Tibial artery (tissue), 4 donors: ENCODE results near the gene SBF2.

Source experiments
- DNase-seq, 2 donors: peaks; one replicate each; pipeline ENCODE4 v3.0.0-alpha.2; 2019
- H3K27ac ChIP-seq, 2 donors: fragments of 200-600 bp; sonication (generic) in 1 of 2; 1 replicate in 1 of 2; 2 replicates in 1 of 2; pipeline ENCODE4 v1.5.1; 2018 to 2019; ENCODE audit warnings: mild to moderate bottlenecking in 1 of 2
- H3K27me3 ChIP-seq, 2 donors: fragments of 200-600 bp; sonication (generic) in 1 of 2; one replicate each; pipeline versions ENCODE4 v1.5.1 to v1.6.0; 2016 to 2019
- H3K36me3 ChIP-seq, 3 donors: fragments of 200-600 bp; sonication (generic) in 2 of 3; one replicate each; pipeline ENCODE4 v1.5.1; 2016 to 2019; ENCODE audit warnings: mild to moderate bottlenecking in 2 of 3
- H3K4me1 ChIP-seq, 4 donors: fragments of 200-600 bp; sonication (generic) in 2 of 4; 1 replicate in 3 of 4; 2 replicates in 1 of 4; pipeline ENCODE4 v1.5.1; 2016 to 2019
- H3K4me3 ChIP-seq, 2 donors: fragments of 200-600 bp; sonication (generic) in 1 of 2; 1 replicate in 1 of 2; 2 replicates in 1 of 2; pipeline ENCODE4 v1.5.1; 2018 to 2019; ENCODE audit warnings: mild to moderate bottlenecking in 2 of 2
- H3K9me3 ChIP-seq, 3 donors: fragments of 200-600 bp; sonication (generic) in 1 of 3; one replicate each; pipeline ENCODE4 v1.5.1; 2016 to 2019
- CTCF ChIP-seq, 2 experiments: fragments of 200-600 bp in 1 of 2; fragments of 450-650 bp in 1 of 2; IDR thresholded peaks; one replicate each; pipeline ENCODE4 v1.5.1; 2017 to 2019; ENCODE audit warnings: antibody characterized with exemption in 2 of 2, mild to moderate bottlenecking in 1 of 2, moderate library complexity in 1 of 2
- intact Hi-C: fragments of 100-400 bp; cut with DNase I; formaldehyde crosslinking; loops from one replicate; pipeline ENCODE4 v1.15.0; 2023; ENCODE audit warnings: low total_unique reads

Gene SBF2

GRCh38 chr11:9884601-9885000 lies 409.4 kb downstream of the SBF2 start:
- intact Hi-C loops = no loop called here
- H3K9me3 ChIP-seq = no peaks in the 10 kb centered on the region
- no peak for TF ChIP-seq CTCF (IDR thresholded peaks at IDR 0.05)
- no peak overlapping the region for H3K4me3 ChIP-seq
- H3K27me3 ChIP-seq = no peaks in the 10 kb centered on the region
- no peaks in the 10 kb centered on the region for H3K36me3 ChIP-seq
- no peaks in the 10 kb centered on the region for H3K4me1 ChIP-seq
- no peak overlapping the region for H3K27ac ChIP-seq
- no peak for DNase-seq

- H3K4me3 ChIP-seq = no peak overlapping the region
- no peaks in the 10 kb centered on the region for H3K36me3 ChIP-seq
- H3K4me1 ChIP-seq = no peaks in the 10 kb centered on the region
- no peaks in the 10 kb centered on the region for H3K27me3 ChIP-seq
- TF ChIP-seq CTCF (IDR thresholded peaks at IDR 0.05) = no peak
- intact Hi-C loops = no loop called here
- H3K9me3 ChIP-seq = no peaks in the 10 kb centered on the region
- no peak overlapping the region for H3K27ac ChIP-seq
- DNase-seq = no peak
Measured at GRCh38 chr11:9880657-9881056, 413.4 kb downstream of the SBF2 start.

GRCh38 chr11:9878936-9879335 lies 415.1 kb downstream of the SBF2 start:
- H3K27ac ChIP-seq = no peak overlapping the region
- no peak overlapping the region for H3K4me3 ChIP-seq
- no peaks in the 10 kb centered on the region for H3K27me3 ChIP-seq
- DNase-seq = no peak
- TF ChIP-seq CTCF (IDR thresholded peaks at IDR 0.05) = no peak
- H3K4me1 ChIP-seq = no peaks in the 10 kb centered on the region
- intact Hi-C loops = no loop called here
- no peaks in the 10 kb centered on the region for H3K36me3 ChIP-seq
- H3K9me3 ChIP-seq = no peaks in the 10 kb centered on the region

- Histone ChIP-seq H3K36me3 (peaks cover 0 to 7% (median 6%) of the 10 kb centered on the region in 3 donors), H3K27ac (no peak overlapping the region), H3K4me1 (no peaks in the 10 kb centered on the region), H3K27me3 (no peaks in the 10 kb centered on the region), H3K9me3 (no peaks in the 10 kb centered on the region), H3K4me3 (no peak overlapping the region)
- no peak for DNase-seq
- no peak for TF ChIP-seq CTCF (IDR thresholded peaks at IDR 0.05)
- intact Hi-C loops = no loop called here
Measured at GRCh38 chr11:9876331-9876730, 417.7 kb downstream of the SBF2 start.

- H3K4me1 ChIP-seq = no peaks in the 10 kb centered on the region
- H3K9me3 ChIP-seq = no peaks in the 10 kb centered on the region
- intact Hi-C loops = no loop called here
- peaks cover under 1 to 7% (median 6%) of the 10 kb centered on the region in 3 donors for H3K36me3 ChIP-seq
- no peaks in the 10 kb centered on the region for H3K27me3 ChIP-seq
- DNase-seq = no peak
- no peak overlapping the region for H3K4me3 ChIP-seq
- H3K27ac ChIP-seq = no peak overlapping the region
- TF ChIP-seq CTCF (IDR thresholded peaks at IDR 0.05) = no peak
Measured at GRCh38 chr11:9875862-9876261, 418.2 kb downstream of the SBF2 start.

- H3K27ac ChIP-seq = no peak overlapping the region
- H3K36me3 ChIP-seq = peaks cover 5 to 10% (median 7%) of the 10 kb centered on the region in 3 donors
- H3K27me3 ChIP-seq = no peaks in the 10 kb centered on the region
- no peaks in the 10 kb centered on the region for H3K9me3 ChIP-seq
- TF ChIP-seq CTCF (IDR thresholded peaks at IDR 0.05) = no peak
- intact Hi-C loops = no loop called here
- DNase-seq = no peak
- H3K4me3 ChIP-seq = no peak overlapping the region
- no peaks in the 10 kb centered on the region for H3K4me1 ChIP-seq
Measured at GRCh38 chr11:9875399-9875798, 418.6 kb downstream of the SBF2 start.
